Measurements from ENCODE around the gene ADA.
A peak's percentile ranks its signal among the peaks of the same experiment; 100 is the strongest.
"Not testable (repeated sequence)": the region's sequence is repeated elsewhere in the genome, so short reads cannot be mapped to it uniquely, and the experiment has no call there.

Gene ADA

GRCh38 chr20:44651684-44652423, at the start of gene ADA:
ADA (minus strand) TSS chr20:44651699; CDS start chr20:44651607, 92 bp downstream.
- no peak for DNase-seq

DNA sequence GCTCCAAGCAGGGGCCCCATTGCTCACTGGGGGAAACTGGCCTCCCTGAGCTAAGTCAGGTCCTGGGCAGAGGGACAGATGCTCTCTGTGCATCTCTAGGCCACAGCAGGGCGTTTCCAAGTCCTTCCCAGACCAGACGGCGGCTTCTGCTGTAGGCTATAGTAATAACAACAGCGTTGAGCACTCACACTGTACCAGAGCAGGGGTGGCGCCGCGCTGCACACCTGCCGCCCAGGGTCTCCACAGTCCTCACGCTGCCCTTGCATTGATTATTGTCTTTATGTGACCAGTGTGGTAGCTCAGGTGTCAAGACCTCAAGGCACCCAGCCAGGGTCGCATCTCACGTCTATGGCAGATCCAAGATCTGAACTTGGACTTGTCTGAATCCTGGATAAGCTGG, 48.8 kb upstream of the ADA start:
- DNase-seq, result no peak

GRCh38 chr20:44698351-44698750, 46.9 kb upstream of the ADA start:
- DNase-seq, result no peak

DNA sequence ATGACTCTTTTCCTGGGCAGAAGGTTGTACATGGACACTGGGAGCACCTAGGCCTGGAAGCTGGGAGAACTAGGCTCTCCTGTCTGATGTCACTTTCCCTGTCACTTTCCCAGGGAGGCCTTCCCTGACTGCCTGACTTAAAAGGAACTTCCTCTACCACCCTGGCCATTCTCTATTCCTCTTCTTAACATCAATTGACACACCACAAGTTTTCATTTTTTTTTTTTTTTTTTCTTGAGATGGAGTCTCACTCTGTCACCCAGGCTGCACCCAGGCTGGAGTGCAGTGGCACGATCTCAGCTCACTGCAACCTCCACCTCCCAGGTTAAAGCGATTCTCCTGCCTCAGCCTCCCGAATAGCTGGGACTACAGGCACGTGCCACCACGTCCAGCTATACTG, 45.5 kb upstream of the ADA start:
- not testable (repeated sequence) for DNase-seq

GRCh38 chr20:44696315-44696714, 44.8 kb upstream of the ADA start:
- DNase-seq, result no peak

DNA sequence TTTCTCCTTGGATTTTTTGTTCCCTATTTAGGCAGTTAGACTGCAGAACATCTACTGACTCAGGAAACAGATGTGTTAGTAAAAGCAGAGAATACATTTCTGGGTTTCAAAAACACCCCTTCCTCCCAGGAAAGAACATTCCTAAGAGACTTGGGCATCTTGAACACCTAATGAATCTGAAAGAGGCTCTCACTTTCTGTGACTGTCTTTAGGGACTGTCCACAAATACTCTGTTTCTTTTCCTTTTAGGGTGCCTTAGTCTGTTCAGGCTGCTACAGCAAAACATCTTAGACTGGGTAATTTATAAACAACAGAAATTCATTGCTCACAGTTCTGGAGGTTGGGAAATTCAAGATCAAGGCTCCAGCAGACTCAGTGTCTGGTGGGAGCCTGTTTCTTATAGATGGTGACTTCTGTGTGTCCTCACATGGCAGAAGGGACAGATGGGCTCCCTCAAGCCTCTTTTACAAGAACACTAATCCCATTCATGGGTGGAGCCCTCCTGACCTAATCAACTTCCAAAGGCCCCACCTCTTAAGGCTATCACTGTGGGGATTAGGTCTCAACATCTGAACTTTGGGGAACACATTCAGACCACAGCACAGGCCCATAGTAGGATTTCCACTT, 44.3 kb upstream of the ADA start:
- DNase-seq, result no peak

- DNase-seq, result no peak
Observed at GRCh38 chr20:44695295-44695673, 43.8 kb upstream of the ADA start.

- DNase-seq, result no peak
Observed at GRCh38 chr20:44694159-44694558, 42.7 kb upstream of the ADA start.

GRCh38 chr20:44693627-44694026, 42.1 kb upstream of the ADA start:
- DNase-seq, result no peak

DNA sequence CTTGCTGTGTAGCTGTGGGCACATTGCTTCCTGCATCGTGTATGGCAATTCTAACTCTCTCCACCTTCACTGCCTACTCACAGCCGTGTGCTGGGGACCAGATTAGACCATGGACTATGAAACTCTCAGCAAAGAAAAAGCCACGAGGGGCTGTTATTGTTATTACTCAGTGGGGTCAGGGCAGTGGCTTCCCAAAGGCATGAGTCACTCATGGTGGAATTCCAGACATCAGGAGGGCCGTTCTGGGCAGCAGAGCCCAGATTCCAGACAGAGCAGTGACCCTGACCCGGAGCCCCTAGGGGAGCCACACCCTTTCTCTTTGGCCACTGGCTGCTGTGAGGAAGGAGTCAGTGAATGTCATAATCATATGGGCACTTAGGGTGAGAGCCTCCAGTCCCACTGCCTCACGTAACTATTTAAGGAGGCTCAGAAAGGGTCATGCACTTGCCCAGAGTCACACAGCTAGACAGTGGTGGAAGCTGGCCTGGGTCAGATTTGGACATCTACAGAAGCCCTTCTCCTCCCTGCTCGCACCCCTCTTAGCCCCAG, 41.5 kb upstream of the ADA start:
- no peak for DNase-seq

- no peak for DNase-seq
Observed at GRCh38 chr20:44691424-44692423, 40.2 kb upstream of the ADA start.

- no peak for DNase-seq
Observed at GRCh38 chr20:44690781-44691423, 39.4 kb upstream of the ADA start.

DNA sequence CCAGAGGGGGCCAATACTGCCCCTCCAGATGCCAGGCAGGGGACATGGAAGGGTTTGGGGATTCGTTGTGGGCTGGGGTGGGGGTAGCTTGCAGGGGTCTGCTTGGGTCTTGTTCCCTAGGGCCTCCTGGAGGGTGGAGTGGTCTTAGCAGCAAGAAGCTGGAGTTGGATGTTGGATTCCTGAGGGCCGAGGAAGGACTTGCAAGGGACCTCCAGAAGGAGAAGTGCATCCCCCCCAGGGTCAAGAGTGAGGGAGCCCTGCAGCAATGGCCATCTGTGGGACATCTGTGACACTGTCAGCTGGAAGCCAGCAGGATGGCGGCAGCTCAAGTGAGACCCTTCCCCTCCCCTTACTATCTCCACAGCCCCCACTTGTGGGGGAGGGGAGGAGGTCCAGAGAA, 38.3 kb upstream of the ADA start:
- no peak for DNase-seq

DNA sequence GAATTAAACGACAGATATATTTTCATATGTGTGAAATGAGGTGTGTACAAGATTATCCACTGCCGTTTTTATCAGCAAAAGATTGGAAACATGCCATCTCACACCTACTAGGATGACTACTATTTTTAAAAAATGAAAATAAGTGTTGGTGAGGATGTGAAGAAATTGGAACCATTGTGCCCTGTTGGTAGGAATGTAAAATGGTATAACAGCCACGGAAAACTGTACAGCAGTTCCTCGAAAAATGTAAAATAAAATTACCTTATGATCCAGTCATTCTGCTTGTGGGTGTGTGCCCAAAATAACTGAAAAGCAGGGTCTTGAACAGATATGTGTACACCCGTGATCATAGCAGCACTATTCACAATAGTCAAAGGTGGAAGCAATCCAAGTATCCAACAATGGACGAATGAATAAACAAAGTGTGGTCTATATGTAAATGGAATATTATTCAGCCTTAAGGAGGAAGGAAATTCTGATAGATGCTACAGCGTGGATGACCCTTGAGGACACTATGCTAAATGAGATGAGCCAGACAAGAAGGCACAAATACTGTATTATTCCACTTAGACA, 36.6 kb upstream of the ADA start:
- DNase-seq, result no peak

GRCh38 chr20:44686934-44687333, 35.4 kb upstream of the ADA start:
- no peak for DNase-seq

GRCh38 chr20:44684047-44684967, 32.8 kb upstream of the ADA start:
- DNase-seq, result no peak

DNA sequence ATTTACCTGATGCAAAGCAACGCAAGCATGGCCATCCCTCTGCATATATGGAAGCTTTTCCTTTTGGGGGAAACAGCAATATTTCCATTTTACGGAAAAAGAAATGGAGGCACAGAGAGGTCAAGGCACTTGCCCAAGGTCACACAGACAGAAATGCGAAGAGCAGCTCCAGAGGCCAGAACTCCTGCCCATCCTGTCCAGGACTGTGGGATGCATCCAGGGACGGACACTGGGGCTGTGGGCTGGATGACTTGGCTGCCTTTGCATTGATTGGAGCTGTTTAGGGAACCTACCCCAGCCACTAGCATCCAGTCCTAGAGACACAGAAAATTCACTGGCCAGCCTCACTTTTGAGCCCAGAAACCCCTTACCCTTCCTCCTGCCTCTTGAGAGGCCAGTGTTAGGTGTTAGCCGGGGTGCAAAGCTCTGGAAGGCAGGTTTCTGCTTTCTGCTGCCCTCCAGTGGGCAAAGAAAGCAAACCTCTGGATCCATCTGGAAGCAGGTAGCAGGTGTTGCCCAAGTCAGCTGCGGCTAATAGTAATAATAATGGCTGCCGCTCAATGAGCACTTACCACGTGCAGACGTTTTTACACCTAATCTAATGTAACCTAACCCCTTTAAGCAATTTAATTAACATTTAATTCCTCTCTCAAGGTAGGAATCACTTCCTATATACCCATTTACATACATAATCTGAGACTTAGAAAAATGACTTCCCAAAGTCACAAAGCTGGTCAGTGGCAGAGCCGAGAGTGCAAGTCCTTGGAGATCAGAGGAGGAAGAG, 32.0 kb upstream of the ADA start:
- peak; percentile 21 for DNase-seq

GRCh38 chr20:44681796-44682566, 30.5 kb upstream of the ADA start:
- no peak for DNase-seq

DNA sequence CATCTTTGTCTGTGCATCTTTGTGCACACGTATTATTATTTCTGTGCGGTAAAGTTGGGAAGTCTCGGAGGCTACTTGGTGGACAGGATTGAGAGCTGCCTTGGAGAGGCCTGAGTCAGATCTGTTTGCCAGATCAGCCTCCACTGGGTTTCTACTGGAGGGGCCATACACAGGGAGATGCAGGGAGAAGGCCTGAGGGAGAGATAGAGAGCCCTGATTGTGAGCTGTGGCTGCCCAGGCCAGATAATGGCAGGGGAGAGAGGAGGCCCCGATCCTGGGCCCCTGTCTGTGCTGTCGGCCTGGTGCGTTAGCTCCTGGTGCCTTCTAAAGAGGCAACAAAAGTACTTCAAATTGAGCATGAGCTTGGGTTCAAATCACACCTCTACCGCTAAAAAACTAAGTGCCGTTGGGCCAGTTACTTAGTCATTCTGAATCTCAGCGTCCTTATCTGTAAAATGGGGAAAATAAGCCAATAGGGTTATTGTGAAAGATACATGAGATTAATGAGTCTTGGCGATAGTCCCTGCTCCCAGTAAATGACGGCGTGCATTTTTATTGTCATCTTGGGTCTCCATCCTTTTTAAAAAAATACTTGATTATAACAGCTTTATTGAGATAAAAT, 27.6 kb upstream of the ADA start:
- no peak for DNase-seq

All from activated effector memory CD4-positive, alpha-beta T cell treated with Interleukin-2 at 50 U/mL for 16 hours (primary cell).